SU-DHL-6 (cell line): ENCODE measurements around the gene CFAP20DC.

ENCODE experiments used
- H2AFZ ChIP-seq: fragments of 200-600 bp; sonication (generic); 2 replicates; pipeline ENCODE4 v1.6.1; 2014; ENCODE audit warnings: low read depth, mild to moderate bottlenecking, moderate library complexity, mixed read lengths, antibody characterized with exemption, low read length; ENCODE audit not compliant: severe bottlenecking
- H3F3A ChIP-seq: fragments of 200-600 bp; shearing (Covaris generic); 2 replicates; pipeline ENCODE4 v1.6.0; 2016; ENCODE audit warnings: antibody characterized with exemption, mild to moderate bottlenecking; ENCODE audit not compliant: insufficient read depth
- H3K27ac ChIP-seq: fragments of 200-600 bp; sonication (generic); 2 replicates; pipeline ENCODE4 v1.5.1; 2016; ENCODE audit warnings: low read depth, mild to moderate bottlenecking, low read length, moderate library complexity, mixed read lengths
- H3K27me3 ChIP-seq: fragments of 200-600 bp; sonication (generic), shearing (Covaris generic); 2 replicates; pipeline ENCODE4 v1.6.0; 2014; ENCODE audit warnings: mild to moderate bottlenecking, low read length
- H3K36me3 ChIP-seq: fragments of 200-600 bp; sonication (generic); 2 replicates; pipeline ENCODE4 v1.6.1; 2014; ENCODE audit warnings: mild to moderate bottlenecking, low read length, mixed read lengths
- H3K4me2 ChIP-seq: fragments of 300-600, 200-600 bp; shearing (Covaris generic), sonication (generic); 2 replicates; pipeline ENCODE4 v1.6.0; 2014; ENCODE audit warnings: low read length, low read depth, mild to moderate bottlenecking; ENCODE audit not compliant: poor library complexity, severe bottlenecking
- H3K4me3 ChIP-seq: fragments of 200-600 bp; sonication (generic); 2 replicates; pipeline ENCODE4 v1.5.1; 2014; ENCODE audit warnings: antibody characterized with exemption, low read length, mild to moderate bottlenecking, mixed read lengths; ENCODE audit not compliant: insufficient read depth, poor library complexity, severe bottlenecking
- H3K79me2 ChIP-seq: fragments of 200-600 bp; sonication (generic); 2 replicates; pipeline ENCODE4 v1.6.1; 2014; ENCODE audit warnings: mild to moderate bottlenecking, low read length, moderate library complexity; ENCODE audit not compliant: insufficient read depth
- H3K9ac ChIP-seq: fragments of 200-600 bp; sonication (generic); 2 replicates; pipeline ENCODE4 v1.7.0; 2014; ENCODE audit warnings: mild to moderate bottlenecking, low read length
- H3K9me2 ChIP-seq: fragments of 200-600 bp; sonication (generic); replicated peaks from 2 replicates; pipeline ENCODE4 v1.6.1; 2014; ENCODE audit warnings: low read length; ENCODE audit not compliant: insufficient read depth
- H3K9me3 ChIP-seq: fragments of 200-600 bp; sonication (generic); 2 replicates; pipeline ENCODE4 v1.6.1; 2014; ENCODE audit warnings: low read length, mixed read lengths; ENCODE audit not compliant: insufficient read depth
- H4K20me1 ChIP-seq: fragments of 200-600 bp; sonication (generic); 2 replicates; pipeline ENCODE4 v1.6.1; 2014; ENCODE audit warnings: low read depth, mild to moderate bottlenecking, antibody characterized with exemption, low read length, moderate library complexity, mixed read lengths
- EZH2phosphoT487 ChIP-seq: fragments of 200-600 bp; sonication (generic), shearing (Covaris generic); conservative IDR thresholded peaks from 2 replicates; pipeline ENCODE4 v1.6.1; 2018; ENCODE audit warnings: mild to moderate bottlenecking, antibody characterized with exemption, low read length, moderate library complexity, mixed read lengths
- TF ChIP-seq, protein P1 (sequence below): fragments of 200-600 bp; sonication (generic); IDR thresholded peaks from one replicate; pipeline ENCODE4 v1.5.1; 2017; ENCODE audit warnings: antibody characterized with exemption, mild to moderate bottlenecking, low read length, moderate library complexity; ENCODE audit not compliant: insufficient read depth, poor library complexity, severe bottlenecking

Gene CFAP20DC

DNA sequence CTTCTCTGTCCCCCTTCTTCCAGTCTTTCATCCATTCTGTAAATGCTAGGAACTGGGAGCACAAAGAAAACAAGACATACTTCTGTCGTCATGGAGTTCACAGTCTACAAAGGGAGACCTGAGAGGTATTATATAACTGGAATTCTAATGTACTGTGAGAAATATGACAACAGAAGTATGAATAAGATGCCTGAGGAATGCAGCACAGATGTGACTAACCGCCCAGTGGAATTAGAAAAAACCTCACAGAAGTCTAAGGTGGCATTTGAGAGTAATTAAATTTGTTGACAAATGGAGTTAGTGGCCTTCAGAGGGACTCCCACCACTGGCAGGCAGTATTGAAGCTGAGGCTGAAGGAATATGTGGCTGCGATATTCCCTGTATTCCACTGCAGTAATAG is 214.7 kb downstream of the CFAP20DC start:
- Histone ChIP-seq H3K9me3 (no peaks in the 10 kb centered on the region), H4K20me1 (no peaks in the 10 kb centered on the region), H3K27ac (no peak overlapping the region), H3K4me2 (no peak overlapping the region), H3K36me3 (no peaks in the 10 kb centered on the region), H3K79me2 (no peaks in the 10 kb centered on the region), H3F3A (no peaks in the 10 kb centered on the region), H3K4me3 (no peak overlapping the region), H3K9me2 (no peaks in the 10 kb centered on the region), H3K27me3 (no peaks in the 10 kb centered on the region), H2AFZ (no peak overlapping the region), H3K9ac (no peak overlapping the region)
- TF ChIP-seq, protein P1, sequence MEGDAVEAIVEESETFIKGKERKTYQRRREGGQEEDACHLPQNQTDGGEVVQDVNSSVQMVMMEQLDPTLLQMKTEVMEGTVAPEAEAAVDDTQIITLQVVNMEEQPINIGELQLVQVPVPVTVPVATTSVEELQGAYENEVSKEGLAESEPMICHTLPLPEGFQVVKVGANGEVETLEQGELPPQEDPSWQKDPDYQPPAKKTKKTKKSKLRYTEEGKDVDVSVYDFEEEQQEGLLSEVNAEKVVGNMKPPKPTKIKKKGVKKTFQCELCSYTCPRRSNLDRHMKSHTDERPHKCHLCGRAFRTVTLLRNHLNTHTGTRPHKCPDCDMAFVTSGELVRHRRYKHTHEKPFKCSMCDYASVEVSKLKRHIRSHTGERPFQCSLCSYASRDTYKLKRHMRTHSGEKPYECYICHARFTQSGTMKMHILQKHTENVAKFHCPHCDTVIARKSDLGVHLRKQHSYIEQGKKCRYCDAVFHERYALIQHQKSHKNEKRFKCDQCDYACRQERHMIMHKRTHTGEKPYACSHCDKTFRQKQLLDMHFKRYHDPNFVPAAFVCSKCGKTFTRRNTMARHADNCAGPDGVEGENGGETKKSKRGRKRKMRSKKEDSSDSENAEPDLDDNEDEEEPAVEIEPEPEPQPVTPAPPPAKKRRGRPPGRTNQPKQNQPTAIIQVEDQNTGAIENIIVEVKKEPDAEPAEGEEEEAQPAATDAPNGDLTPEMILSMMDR: no peak
- no peak for TF ChIP-seq EZH2phosphoT487

GRCh38 chr3:58833491-58833890 is 216.3 kb downstream of the CFAP20DC start:
- TF ChIP-seq, protein P1: no peak
- TF ChIP-seq EZH2phosphoT487: no peak
- H3K36me3 ChIP-seq: no peaks in the 10 kb centered on the region
- H3K4me2 ChIP-seq: no peak overlapping the region
- no peaks in the 10 kb centered on the region for H3K9me2 ChIP-seq
- H3K9ac ChIP-seq: no peak overlapping the region
- H4K20me1 ChIP-seq: no peaks in the 10 kb centered on the region
- H3K27ac ChIP-seq: no peak overlapping the region
- H3K9me3 ChIP-seq: no peaks in the 10 kb centered on the region
- H2AFZ ChIP-seq: no peak overlapping the region
- H3K79me2 ChIP-seq: no peaks in the 10 kb centered on the region
- no peaks in the 10 kb centered on the region for H3F3A ChIP-seq
- H3K4me3 ChIP-seq: no peak overlapping the region
- no peaks in the 10 kb centered on the region for H3K27me3 ChIP-seq

GRCh38 chr3:58829321-58830000 is 220.4 kb downstream of the CFAP20DC start:
- H3K9me3 ChIP-seq: no peaks in the 10 kb centered on the region

More at GRCh38 chr3:58829321-58830000, 220.4 kb downstream of the CFAP20DC start:
- Histone ChIP-seq H3K9me2 (no peaks in the 10 kb centered on the region), H3K79me2 (no peaks in the 10 kb centered on the region), H3K27ac (no peak overlapping the region), H3K27me3 (no peaks in the 10 kb centered on the region), H3K4me2 (no peak overlapping the region), H3F3A (no peaks in the 10 kb centered on the region), H3K36me3 (no peaks in the 10 kb centered on the region), H2AFZ (no peak overlapping the region), H3K9ac (no peak overlapping the region), H4K20me1 (no peaks in the 10 kb centered on the region), H3K4me3 (no peak overlapping the region)
- TF ChIP-seq EZH2phosphoT487: no peak
- TF ChIP-seq, protein P1: no peak
